NK-92 (cell line): ENCODE measurements around the gene CGB3.
"Not testable (repeated sequence)": the region's sequence is repeated elsewhere in the genome, so short reads cannot be mapped to it uniquely, and the experiment has no call there.

Experiments used
- DNase-seq: peaks from one replicate; lab custom pipeline; 2025; ENCODE audit not compliant: unreplicated experiment; lab: John Stamatoyannopoulos, UW

Gene CGB3

DNA sequence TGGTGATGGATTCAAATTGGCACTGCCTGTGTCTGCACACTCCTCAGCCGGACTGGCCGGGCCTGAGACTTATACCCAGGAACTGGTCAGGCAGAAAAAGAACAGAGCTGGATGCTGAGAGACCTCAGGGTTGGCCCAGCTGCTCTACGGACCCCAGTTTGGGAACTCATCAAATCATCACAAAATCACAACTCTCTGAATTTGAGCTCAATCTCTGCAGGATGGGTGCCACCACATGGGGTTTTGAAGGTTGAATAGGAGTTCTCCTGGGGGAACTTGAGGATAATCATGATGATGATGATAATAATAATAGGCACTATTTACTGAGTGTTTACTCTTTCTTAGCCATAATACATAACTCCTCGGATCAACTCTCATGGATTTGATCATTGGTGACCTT lies 18.5 kb upstream of the CGB3 start:
- not testable (repeated sequence) for DNase-seq

DNA sequence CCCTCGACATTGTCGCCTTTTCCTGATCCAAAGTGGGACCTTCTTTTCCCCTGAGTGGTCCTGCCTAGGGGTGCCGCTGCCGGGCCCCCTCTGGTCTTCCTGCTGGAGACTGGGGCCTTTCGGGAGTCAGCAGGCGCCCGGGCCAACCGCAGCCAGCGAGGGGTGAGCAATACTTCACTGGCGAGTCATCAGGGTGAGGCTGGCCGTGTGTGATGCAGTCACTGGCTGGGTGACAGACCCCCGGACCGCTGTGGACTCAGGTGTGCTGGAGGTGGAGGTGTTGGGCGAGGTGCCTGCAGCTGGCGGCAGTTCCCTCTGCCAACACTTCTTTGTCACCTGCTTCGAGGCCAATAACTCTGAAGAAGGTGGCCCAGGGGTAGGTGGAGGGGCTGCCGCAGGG lies 18.0 kb upstream of the CGB3 start:
- DNase-seq = no peak

DNA sequence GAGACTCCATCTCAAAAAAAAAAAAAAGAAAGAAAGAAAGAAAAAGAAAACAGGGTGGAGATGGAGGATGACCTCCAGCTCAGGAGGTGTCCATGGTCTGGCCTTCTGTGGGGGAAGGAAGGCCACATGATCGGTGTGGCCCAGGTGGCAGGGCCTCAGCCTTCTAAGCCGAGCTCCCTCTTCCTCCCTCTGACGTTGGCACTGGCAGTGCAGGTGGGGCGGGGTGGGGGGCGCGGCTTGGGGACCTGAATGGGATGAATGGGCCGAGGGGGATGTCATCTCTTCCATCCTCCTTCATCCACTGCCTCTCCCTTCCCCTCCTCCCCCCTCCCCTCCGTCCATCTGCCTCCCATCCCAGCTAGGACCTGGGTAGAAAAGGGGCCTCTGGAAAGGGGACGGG lies 15.6 kb upstream of the CGB3 start:
- DNase-seq = not testable (repeated sequence)

DNA sequence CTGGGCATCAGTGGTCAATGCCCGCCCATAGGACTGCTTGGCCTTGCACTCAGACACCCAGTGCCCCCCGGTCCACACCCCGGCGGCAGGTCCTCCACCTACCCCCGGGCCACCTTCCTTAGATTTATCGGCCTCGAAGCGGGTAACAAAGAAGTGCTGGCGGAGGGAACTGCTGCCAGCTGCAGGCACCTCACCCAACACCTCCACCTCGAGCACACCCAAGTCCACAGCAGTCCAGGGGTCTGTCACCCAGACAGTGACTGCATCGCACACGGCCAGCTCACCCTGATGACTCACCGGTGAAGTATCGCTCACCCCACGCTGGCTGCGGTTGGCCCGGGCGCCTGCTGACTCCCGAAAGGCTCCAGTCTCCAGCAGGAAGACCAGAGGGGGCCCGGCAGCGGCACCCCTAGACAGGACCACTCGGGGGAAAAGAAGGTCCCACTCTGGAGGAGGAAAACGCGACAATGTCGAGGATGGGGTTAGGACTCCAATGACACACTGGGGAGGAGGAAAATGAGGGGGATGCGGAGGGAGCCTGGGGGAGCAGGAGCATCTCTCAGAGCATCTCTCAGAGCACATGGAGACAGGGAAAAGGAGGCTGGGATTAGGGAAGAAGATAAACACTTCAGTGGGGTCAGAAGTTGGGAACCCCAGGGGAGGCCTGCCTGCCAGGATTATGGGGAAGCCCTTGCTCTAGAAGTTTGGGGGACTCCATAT lies 14.6 kb upstream of the CGB3 start:
- not testable (repeated sequence) for DNase-seq

DNA sequence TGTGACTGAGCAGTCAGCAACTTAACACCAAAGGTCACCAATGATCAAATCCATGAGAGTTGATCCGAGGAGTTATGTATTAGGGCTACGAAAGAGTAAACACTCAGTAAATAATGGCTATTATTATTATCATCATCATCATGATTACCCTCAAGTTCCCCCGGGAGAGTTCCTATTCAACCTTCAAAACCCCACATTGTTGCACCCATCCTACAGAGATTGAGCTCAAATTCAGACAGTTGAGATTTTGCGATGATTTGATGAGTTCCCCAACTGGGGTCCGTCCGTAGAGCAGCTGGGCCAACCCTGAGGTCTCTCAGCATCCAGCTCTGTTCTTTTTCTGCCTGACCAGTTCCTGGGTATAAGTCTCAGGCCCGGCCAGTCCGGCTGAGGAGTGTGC lies 14.0 kb upstream of the CGB3 start:
- not testable (repeated sequence) for DNase-seq

DNA sequence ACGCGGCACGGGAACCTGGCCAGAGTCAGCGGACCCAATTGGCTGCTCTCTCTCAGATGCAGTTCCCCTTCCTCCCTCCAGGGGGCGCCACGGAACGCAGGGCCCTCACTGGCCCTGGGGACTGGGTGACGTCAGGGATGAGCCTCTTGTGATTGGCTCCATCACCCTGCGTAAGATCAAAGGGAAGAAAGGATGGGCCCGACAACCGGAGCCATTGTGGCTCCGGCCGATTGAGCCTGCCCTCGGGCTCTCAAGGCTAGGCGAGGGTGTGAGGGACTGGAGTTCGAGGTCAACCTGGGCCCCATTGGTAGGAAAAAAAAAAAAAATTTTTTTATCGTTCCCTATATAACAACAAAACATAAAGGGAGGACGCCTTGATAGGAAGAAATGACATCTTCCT lies 12.7 kb upstream of the CGB3 start, which contains the start of gene CGB1:
CGB1 (minus strand) TSS at position 81 of the 400 bp plus-strand sequence. CDS start 184 bp downstream, outside the sequence.
- DNase-seq = not testable (repeated sequence)

DNA sequence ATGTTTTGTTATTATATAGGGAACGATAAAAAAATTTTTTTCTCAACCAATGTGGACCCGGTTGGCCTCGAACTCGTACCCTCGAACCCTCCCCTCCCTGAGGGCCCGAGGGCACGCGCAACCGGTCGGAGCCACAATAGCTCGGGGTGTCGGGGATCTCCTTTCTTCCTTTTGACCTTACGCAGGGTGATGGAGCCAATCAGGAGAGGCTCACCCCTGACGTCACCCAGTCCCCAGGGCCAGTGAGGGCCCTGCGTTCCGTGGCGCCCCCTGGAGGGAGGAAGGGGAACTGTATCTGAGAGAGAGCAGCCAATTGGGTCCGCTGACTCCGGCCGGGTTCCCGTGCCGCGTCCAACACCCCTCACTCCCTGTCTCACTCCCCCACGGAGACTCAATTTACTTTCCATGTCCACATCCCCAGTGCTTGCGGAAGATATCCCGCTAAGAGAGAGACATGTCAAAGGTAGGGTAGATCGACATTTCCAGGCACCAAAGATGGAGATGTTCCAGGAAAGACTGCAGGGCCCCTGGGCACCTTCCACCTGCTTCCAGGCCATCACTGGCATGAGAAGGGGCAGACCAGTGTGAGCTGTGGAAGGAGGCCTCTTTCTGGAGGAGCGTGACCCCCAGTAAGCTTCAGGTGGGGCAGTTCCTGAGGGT lies 7.6 kb upstream of the CGB3 start, which contains the start of gene CGB2:
CGB2 (plus strand) TSS at position 249 of the 660 bp plus-strand sequence; CDS start at position 455, 206 bp downstream.
- not testable (repeated sequence) for DNase-seq

DNA sequence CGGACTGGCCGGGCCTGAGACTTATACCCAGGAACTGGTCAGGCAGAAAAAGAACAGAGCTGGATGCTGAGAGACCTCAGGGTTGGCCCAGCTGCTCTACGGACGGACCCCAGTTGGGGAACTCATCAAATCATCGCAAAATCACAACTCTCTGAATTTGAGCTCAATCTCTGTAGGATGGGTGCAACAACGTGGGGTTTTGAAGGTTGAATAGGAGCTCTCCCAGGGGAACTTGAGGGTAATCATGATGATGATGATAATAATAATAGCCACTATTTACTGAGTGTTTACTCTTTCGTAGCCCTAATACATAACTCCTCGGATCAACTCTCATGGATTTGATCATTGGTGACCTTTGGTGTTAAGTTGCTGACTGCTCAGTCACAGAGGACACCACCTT lies 6.2 kb upstream of the CGB3 start:
- not testable (repeated sequence) for DNase-seq

DNA sequence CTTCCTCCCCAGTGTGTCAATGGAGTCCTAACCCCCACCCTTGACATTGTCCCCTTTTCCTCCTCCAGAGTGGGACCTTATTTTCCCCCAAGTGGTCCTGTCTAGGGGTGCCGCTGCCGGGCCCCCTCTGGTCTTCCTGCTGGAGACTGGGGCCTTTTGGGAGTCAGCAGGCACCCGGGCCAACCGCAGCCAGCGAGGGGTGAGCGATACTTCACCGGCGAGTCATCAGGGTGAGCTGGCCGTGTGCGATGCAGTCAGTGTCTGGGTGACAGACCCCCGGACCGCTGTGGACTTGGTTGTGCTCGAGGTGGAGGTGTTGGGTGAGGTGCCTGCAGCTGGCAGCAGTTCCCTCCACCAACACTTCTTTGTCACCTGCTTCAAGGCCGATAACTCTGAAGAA lies 5.6 kb upstream of the CGB3 start:
- DNase-seq = not testable (repeated sequence)

DNA sequence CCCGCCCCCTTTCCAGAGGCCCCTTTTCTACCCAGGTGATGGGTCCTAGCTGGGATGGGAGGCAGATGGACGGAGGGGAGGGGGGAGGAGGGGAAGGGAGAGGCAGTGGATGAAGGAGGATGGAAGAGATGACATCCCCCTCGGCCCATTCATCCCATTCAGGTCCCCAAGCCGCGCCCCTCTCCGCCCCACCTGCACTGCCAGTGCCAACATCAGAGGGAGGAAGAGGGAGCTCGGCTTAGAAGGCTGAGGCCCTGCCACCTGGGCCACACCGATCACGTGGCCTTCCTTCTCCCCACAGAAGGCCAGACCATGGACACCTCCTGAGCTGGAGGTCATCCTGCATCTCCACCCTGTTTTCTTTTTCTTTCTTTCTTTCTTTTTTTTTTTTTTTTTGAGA lies 4.6 kb upstream of the CGB3 start:
- not testable (repeated sequence) for DNase-seq

DNA sequence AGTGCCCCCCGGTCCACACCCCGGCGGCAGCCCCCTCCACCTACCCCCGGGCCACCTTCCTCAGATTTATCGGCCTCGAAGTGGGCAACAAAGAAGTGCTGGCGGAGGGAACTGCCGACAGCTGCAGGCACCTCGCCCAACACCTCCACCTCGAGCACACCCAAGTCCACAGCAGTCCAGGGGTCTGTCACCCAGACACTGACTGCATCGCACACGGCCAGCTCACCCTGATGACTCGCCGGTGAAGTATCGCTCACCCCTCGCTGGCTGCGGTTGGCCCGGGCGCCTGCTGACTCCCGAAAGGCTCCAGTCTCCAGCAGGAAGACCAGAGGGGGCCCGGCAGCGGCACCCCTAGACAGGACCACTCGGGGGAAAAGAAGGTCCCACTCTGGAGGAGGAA lies 1.5 kb upstream of the CGB3 start:
- DNase-seq = not testable (repeated sequence)

DNA sequence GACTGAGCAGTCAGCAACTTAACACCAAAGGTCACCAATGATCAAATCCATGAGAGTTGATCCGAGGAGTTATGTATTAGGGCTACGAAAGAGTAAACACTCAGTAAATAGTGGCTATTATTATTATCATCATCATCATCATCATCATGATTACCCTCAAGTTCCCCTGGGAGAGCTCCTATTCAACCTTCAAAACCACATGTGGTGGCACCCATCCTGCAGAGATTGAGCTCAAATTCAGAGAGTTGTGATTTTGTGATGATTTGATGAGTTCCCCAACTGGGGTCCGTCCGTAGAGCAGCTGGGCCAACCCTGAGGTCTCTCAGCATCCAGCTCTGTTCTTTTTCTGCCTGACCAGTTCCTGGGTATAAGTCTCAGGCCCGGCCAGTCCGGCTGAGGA lies 955 bp upstream of the CGB3 start:
- DNase-seq = not testable (repeated sequence)

DNA sequence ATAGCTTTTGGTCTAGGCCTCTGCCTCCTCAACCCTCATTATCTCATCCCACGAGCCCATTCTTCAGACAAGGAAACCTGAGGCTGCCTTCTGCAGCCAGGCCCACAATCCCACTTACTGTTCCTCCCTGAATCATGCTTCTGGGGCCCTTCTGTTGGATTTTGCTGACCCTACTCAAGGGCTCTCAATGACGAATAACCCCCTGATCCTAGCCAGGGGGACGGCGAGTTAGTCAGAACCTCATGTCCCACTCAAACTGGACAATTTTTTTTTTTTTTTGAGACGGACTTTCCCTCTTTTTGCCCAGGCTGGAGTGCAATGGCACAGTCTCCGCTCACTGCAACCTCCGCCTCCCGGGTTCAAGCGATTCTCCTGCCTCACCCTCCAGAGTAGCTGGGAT lies 2.0 kb downstream of the CGB3 start:
- DNase-seq = no peak

DNA sequence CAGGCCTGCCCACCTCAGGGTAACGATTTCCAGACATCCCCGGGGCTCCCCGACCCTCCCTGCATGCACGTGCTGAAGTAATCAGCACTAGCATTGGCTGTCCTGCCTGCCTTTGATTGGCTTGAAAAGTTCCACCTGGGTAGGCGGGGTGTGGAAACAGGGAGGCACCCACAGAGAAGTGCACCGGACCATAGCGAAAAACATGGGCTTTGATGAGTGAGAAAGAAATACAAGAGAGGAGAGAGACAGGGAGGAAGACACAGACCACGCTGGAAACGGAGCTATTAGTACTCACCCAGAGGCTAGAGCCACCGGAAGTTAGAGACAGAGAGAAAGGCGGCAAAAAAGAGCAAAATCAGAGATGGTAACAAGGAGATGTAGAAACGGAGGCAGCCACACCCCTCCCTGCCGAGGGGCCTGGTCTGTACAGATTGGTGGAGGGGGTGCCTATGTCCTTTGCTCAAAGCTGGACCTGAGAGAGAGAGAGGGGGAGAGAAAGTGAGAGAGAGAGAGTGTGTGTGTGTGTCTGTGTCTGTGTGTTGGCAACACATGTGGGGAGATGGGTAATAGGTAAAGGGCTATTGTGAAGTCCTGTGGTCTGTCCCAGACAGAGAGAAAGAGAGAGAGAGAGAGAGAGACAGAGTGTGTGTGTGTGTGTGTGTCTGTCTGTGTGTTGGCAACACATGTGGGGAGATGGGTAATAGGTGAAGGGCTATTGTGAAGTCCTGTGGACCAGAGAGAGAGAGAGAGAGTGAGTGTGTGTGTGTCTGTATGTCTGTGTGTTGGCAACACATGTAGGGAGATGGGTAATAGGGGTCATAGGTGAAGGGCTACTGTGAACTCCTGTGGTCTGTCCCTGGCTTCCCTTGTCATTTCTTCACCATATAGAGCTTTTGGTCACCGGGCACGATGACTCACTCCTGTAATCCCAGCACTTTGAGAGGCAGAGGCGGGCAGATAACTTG lies 2.9 kb downstream of the CGB3 start:
- no peak for DNase-seq

DNA sequence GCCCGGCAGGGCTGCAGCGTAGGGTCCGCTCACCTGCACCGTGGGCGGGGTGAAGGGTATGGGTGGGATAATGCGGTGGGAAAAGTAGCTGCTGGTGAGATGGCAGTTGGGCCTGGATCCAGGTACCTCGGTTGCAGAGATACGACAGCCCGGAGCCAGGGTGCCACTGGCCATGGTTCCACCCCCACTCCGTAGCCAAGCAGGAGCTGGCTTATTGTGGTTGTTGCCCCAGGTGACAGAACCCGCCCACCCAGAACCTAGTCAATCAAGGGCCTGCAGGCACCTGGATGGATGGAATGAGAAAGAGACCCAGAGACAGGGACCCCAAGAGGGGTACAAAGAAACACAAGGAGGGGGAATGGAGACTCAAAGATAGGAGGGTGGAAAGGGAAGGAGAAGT lies 3.8 kb downstream of the CGB3 start:
- DNase-seq = no peak

DNA sequence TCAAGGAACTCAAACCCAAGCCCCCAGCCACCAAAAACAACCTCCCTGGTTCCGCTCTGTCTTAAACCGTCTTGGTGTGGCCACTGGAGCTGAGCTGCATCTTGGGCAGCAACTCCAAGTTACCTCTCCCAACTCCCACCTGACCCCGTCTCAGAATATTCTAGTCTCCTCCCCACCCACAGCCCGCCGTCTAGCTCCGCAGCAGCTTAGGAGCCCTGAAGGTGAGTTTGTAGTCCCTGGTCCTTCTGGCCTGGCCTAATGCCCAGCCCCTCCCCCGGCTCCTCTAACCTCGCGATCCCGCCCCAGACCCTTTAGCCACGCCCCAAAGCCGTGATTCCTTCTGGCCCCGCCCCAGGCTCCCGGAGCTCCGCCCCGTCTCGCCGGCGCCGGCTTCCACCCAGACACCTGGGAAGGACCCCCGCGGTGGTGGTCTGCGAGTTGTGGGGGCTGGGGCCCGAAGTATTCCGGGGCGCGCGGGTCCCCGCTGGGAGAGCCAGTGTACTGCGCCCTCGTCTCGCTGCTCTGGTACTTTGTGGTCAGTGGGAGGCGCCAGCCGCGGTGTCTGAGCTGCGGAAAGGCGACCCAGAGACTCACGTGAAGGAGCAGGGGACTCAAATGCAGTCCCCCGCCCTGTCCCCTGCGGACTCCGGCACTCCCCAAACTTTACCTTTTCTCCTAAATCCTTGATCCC lies 4.7 kb downstream of the CGB3 start:
- DNase-seq = no peak

DNA sequence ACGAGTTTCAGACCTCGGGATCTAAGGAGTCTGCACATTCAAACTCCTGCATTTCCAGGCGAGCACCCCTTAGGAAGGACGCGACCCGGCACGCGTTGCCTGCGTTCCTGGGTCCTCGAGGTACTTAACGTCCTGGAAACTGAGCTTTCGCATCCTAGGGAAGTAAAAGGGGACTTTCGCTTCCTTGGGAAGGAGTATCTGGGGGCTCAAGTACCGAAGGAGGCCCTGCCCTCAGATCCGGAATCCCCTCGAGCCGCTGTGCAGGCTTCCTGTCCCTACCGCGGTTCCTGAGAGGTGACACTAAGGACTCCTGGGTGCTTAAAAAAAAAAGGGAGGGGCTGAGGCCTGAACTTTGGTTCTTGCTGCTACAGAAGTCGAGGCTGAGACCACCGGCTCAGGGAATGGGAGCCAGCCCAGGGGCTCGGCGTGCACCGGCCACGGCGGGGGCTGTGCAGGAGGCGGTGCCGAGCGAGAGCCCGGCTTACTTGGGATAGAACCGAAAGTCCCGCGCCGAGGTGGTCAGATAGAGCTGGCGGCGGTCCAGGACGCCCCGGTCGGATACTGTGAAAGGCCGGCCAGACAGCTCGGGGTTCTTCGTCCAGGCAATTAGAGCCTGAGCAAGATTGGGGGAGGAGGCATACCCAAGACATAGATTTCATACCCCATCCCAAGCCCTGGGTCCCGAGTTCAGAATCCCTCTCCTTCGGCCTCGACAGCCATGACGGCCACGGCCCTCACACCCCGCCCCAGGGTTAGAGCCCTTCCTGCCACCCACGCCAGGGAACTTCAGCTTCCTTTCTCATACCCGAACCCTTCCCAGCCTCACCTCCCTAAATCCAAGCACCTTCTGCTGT lies 5.5 kb downstream of the CGB3 start:
- not testable (repeated sequence) for DNase-seq

DNA sequence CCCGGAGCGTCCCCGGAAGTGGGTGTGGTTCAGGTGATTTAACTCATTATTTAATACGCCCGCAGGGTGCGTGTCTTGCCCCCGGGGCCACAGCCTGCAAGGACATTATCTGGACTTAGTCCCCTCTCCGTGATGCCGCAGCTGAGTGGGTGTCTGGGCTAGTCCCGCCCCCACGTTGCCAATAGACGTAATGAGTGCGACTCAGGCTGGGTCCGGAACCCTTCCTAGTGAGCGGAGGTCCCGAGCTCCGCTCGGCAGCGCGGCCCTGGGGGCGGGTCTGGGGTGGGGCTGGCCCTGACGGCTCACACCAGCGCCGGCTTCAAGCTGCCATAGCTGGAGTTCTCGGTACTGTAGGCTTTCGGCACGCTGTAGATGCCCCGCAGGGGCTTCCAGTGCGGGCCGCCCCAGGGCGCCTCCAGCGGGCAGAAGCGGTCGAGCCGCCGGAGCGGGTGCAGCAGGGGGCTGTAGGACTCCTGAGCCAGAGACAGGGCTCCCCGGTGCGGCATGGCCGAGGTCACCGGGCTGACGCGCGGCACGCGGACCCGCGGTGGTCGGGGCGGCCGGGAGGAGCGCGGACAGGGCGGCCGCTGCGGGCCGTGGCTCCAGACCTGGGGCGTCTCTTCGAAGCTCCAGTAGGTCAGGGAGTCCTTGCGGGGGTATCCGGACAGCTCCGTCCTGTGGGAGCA lies 6.3 kb downstream of the CGB3 start:
- DNase-seq = no peak

DNA sequence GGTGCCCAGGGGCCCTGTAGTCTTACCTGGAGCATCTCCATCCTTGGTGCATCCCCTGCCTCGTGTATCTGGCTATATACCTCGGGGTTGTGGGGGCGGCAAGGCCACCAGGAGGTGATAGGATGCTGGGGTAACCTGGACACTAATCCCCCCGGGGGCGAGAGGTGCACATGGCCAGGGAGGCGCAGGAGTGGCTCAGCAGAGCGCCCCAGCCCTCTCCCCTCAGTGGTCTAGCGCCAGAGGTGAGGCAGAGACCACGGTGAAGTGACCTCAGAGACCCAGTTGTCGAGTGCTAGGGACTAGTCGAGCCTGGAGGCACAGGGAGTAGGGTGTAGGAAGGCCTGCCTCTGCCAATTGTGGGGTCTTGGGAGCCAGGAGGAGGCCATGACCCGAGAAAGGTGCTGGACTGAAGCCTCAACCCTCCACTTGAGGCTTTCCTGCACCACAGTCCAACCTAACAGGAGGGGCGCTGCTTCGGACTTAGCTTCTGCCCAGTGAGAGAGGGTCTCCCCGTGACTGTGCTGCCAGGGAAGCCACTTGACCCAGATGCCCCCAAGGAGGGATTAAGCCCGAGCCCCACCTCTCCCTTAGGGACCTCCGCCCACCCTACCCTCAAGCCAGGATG lies 7.0 kb downstream of the CGB3 start, which contains the start of gene LHB:
LHB (minus strand) TSS at position 51 of the 625 bp plus-strand sequence; CDS start at position 41, 10 bp downstream.
- no peak for DNase-seq
